ENCODE results near the gene PLEKHN1.
"Not testable (repeated sequence)": the region's sequence is repeated elsewhere in the genome, so short reads cannot be mapped to it uniquely, and the experiment has no call there.

PLEKHN1 gene

DNA sequence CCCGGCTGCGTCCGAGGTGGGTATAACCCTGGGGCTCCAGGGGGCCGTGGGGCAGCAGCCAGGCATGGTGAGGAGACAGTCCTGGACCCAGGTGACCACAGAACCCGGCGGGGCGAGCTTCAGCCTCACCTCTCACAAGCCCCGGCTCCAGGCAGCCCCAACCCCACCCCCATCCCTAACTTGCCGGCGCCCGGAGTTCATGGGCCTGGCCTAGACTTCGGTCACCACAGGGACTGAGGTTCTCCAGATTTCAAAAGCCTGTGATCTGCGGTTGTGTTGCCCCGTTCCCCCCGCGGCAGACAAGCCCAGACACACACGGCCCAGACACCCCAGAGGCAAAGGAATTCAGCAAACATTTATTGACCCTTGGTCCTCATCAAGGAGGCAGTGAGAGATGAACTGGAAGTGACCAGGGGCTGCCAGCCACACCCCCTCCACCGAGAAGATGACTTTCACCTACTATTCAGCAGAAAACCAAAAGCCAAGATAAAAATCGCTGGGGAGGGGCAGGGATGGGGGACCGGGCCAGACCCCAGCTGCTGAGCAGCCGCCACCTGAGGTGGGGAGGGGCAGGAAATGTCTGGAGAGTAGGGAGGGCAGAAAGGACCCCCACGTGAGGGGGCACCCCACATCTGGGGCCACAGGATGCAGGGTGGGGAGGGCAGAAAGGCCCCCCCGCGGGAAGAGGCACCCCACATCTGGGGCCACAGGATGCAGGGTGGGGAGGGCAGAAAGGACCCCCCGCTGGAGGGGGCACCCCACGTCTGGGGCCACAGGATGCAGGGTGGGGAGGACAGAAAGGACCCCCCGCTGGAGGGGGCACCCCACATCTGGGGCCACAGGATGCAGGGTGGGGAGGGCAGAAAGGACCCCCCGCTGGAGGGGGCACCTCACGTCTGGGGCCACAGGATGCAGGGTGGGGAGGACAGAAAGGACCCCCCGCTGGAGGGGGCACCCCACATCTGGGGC is 29.7 kb downstream of the PLEKHN1 start:
- DNase-seq: no peak

DNA sequence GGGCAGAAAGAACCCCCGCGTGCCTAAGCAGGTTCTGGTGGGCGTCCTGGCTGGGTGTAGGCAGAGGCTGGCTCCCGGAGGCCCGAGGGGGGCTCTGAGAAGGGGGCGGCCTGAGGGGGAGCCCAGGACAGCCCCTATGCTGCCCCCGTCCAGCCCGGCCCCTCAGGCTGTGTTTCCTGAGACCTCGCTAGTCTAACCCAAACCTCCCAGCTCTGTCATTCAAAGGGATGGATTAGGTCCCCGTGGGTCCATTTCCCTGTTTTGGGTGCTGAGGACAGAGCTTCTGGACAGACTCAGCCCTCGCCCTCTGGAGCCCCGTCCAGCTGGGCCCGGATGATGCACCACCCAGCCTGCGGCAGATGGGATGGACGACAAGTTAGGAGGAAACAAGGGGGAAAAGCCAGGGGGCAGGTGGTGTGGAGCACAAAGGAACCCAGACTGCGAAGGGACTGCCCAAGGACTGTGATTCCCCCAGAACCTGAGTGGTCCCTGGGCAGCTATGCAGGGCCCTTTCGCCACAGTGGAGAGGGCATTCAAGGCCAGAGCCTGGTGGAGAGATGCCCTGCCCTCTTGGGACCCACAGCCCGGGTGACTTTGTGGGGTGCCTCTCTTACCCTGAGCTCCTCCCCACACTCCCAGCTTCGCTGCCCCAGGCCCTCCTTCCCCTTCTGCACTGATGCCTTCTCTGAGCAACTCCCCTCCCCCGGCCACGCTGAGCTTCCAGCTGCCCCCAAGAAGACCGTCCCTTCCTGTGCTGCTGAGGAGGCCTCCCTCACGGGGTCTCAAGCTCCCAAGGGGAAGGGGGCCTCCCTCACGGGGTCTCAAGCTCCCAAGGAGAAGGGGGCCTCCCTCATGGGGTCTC is 30.8 kb downstream of the PLEKHN1 start:
- DNase-seq: no peak

DNA sequence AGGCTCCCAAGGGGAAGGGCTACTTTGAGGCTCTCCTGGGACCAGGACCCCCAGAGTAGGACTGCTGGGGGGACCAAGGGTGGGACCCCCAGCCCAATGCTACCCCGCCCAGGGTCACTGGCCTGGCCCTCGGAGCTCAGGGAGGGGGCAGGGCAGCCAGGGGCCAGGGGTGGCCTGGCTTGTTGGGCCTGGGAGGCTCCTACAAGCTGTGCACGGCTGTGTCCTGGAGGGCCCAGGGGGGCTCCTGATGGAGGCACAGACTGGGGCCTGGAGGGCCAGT is 31.4 kb downstream of the PLEKHN1 start:
- DNase-seq: no peak

GRCh38 chr1:997993-998744 is 31.9 kb downstream of the PLEKHN1 start:
- no peak for DNase-seq

DNA sequence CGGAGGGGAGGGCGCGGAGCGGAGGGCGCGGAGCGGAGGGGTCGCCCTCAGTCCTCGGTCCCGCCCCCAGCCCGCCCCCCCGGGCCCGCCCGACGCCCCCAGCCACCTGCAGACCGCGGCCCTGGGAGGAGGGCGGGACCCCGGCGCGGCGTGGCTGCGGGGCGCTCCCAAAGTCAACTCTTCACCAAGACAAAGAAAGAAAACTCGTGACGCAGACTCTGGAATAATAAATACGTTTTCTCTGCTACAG is 32.4 kb downstream of the PLEKHN1 start:
- no peak for DNase-seq

- no peak for DNase-seq
Observed at GRCh38 chr1:998995-999724, 32.9 kb downstream of the PLEKHN1 start.

- peak; percentile 70 for DNase-seq
Observed at GRCh38 chr1:999725-1000356, 33.6 kb downstream of the PLEKHN1 start, which contains the start of gene HES4. Gene HES4 (minus strand): TSS chr1:1000097. CDS start chr1:999973, 124 bp downstream.

DNA sequence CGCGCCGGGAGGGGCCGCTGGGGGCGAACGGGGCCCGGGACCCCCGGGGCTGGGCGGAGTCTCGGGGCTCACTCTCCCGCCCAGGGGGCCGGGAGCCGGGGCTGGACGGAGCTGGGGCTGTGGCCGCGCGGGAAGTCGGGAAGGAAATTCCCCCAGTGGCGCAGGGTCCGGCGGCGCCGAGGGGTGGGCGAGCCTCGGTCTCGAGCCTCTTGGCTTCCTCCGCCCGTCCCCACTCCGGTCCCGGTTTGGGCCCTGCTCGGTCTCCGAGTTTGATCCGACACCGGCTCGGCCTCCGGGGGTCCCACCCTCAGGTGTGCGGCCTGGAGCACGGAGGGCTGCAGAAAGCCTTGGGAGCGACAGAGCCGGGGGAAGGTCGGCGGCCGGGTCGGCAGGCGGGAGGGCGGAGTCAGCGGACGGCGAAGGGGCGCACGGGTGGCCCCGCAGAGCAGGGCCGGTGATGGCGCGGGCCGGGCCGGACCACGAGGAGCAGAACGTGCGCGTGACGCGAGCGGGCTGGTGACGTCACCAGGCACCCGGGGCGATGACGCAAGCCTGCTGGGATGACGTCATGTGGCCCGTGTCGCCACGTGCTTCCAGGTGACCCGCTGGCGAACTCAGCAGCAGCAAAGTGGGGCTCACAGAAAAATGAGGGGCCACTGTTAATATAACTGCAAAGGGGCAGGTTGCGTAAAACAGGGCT is 34.2 kb downstream of the PLEKHN1 start:
- peak; percentile 77 for DNase-seq

- DNase-seq: no peak
Observed at GRCh38 chr1:1001057-1001783, 34.9 kb downstream of the PLEKHN1 start.

DNA sequence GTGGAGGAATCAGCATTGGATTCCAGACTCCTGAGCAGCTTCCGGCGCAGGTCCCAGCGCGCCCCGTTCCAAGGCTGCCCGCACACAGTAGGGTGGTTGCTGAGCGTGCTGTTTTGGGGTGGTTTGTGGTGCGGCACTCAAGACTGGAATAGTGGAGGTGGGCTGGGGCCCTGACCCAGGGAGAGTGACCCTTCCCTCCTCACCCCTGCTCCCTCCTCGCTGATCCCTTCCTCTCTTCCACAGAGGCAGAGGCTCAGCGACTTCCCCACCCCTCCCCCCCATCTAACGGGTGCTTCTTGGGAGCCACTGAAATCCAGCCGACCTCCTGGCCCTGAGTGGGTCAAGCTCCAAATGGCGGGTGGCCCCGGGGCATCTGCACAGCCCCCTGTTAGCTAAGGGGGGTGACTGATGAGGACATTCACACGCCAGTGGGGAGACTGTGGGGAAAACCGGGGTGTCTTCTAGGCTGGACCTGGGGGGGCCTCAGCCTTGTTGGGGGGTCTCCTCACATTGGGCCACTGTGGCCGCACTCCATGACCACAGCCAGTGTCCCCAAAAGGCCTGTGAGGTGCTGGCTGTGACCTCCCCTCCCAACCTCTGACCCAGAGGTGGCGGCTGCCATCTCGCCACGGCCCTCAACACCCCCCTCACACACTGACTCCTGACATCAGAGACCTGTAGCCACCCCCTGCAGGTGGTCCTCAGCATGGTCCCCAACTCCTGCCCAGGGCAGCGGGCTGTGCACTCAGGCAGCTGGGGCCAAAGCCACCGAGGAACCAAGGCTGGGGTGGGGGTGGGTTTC is 37.5 kb downstream of the PLEKHN1 start:
- DNase-seq: no peak

DNA sequence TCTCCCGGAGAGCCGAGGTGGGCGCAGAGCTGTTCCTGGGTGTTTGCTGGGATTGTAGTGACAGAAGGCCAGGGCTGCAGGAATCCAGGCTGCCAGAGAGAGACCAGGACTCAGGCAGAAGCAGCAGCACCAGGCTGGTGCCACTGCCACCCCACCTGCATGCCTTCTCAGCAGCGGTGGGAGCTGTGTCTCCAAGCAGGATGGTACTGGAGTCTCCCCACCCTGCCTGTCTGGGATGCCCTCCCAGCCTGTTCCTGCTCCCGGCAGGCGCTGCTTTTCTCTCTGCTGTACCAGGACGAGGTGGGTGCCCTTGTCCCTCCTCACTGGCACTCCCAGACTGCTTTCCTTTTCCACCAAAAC is 38.1 kb downstream of the PLEKHN1 start:
- no peak for DNase-seq

DNA sequence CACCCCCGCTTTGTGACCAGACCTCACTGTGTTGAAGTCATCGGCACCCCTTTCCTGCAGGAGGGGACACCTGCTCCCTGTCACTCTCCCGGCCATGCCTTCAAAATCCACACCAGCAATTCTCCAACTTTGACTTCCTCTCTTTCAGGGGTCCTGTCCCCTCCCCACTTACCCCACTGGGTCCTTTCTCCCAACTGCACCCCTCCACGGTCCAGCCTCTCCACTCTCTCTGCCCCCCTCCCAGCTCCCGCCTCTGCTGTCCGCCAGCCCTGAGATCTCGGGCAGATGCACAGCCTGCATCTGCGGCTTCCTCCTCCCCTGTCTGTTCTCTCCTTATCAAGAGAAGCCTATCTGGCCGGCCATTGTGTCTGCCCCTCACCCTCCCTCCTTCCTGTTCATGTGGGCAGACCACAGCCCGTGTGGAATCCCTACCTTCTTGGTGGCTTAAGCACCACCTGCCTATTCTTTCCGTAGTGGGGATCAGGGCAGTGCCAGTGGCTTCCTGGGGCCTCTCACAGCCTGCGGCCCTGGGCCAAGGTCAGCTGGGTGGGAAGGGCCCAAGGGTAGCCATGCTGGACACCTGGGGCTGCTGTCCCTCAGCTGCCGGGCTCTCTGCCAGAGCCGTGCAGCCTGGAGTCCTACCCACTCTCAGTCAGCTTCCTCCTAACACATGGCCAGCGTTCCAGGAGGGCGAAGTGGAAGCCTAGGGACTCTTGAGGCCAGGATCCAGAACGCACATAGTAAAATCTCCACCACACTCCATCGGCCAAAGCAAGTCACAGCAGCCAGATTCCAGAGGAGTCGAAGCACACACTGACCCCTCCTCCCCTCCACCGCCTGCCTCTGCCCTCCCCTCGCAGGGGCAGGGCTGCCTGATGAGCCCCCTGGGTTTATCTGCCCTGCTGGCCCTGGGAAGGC is 38.8 kb downstream of the PLEKHN1 start:
- DNase-seq: peak; percentile 13

DNA sequence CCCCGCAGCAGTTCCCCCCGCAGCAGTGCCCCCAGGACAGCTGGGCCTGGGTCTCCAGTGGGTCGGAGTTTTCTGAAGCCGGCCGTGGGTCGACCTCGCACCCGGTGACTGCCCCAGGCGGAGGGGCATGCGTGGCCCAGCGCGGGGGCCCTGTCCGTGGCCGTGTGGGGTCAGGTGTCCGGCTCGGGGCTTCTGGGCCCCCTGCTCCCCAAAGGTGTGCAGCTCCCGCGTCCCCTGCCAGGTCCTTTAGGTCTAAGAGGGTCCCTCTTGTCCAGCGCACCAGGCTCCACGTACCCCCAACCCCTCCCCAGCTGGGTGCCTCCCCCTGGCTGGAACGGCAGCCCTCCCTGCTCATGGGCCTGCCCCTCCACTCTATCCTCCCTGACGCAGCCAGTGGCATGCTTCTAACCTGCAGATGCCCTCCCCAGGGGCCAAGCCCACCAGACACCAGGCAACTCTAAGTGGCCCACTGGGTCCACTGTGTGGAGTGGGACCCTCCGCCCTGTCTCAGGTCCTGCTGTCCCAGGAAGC is 39.6 kb downstream of the PLEKHN1 start:
- peak; percentile 12 for DNase-seq

DNA sequence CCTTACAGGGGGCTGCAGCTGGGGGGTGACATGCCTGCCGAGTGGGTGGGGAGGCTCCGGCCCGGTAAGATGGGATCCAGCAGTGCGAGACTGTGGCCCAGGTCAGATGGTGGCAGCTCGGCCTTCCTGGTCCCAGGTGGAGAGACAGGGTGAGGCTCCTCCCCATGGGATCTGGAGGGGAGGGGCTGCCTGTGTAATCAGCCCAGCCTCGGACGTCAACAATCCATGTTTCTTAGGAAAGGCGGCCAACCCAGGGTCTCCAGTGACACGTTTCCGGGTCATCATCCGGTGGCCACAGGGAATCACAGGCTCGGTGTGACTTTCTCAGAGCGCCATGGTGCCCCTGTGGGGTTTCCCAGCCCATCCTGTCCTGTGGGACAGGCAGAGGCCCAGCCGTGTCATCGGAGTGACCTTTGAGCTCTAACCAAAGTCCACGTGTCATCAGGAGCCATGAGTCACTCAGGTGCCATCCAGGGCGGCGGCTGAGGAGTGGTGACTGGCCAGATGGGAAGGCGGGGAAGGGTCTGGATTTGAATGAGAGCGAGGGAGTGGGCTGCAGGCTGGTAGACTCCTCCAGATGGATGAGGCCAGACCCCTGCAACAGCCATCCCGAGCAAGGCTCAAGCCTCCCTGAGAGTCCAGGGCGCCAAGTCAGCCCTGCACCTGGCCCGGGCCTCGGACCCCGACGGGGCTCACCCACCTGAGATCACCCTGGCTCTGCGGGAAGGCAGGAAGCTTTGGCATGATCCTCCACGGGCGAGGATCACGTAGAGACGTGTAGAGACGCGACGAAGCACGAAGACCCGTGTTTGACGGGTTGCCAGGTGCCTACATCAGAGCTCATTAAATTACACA is 40.2 kb downstream of the PLEKHN1 start:
- peak; percentile 12 for DNase-seq

DNA sequence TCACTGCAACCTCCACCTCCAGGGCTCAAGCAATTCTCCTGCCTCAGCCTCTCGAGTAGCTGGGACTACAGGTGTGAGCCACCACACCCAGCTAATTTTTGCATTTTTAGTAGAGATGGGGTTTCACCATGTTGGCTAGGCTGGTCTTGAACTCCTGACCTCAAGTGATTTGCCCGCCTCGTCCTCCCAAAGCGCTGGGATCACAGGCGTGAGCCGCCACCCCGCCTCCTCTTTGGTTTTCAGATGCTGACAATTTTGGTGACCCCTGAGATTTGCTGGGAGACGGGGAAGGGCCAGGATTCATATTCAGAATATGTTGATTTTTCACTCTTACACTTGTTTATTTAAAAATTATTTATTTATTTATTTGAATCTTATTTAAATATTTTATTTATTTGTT is 43.8 kb downstream of the PLEKHN1 start:
- not testable (repeated sequence) for DNase-seq

- DNase-seq: peak; percentile 12
Observed at GRCh38 chr1:1011396-1011949, 45.2 kb downstream of the PLEKHN1 start.

DNA sequence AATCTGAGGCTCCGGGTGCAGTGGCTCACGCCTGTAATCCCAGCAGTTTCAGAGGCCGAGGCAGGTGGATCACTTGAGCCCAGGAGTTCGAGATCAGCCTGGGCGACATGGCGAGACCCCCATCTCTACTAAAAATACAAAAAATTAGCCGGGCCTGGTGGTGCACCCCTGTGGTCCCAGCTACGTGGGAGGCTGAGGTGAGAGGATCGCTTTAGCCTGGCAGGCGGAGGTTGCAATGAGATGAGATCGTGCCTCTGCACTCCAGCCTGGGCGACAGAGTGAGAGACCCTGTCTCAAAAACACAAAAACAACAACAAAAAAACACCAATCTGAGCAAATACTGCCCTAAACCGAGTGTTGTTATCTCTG is 46.4 kb downstream of the PLEKHN1 start:
- not testable (repeated sequence) for DNase-seq

Data from activated CD8-positive, alpha-beta memory T cell treated with anti-CD3 and anti-CD28 coated beads, Interleukin-2, amount 50 U/mL, for 4 hours (primary cell).